Adrenal gland (tissue), 5 donors: ENCODE data around the gene IL32.

Source experiments
- POLR2A ChIP-seq, 2 donors: fragments of 450-650 bp; IDR thresholded peaks; one replicate each; pipeline ENCODE4 v1.6.1; 2017; ENCODE audit warnings: antibody characterized with exemption in 2 of 2, mild to moderate bottlenecking in 2 of 2, moderate library complexity in 1 of 2
- TF ChIP-seq, protein P1 (sequence below), 6 experiments: fragments of 450-650 bp in 4 of 6; fragments of 200-600 bp in 2 of 6; sonication (generic) in 1 of 6; IDR thresholded peaks; 1 replicate in 5 of 6; 2 replicates in 1 of 6; pipeline versions ENCODE4 v1.5.1 to v1.8.0; 2016 to 2021; ENCODE audit warnings: antibody characterized with exemption in 6 of 6, mild to moderate bottlenecking in 2 of 6, moderate library complexity in 1 of 6
- donor health status: DM: no; HTN: no; CAD: no.

GRCh38 chr16:3089717-3090592 lies 24.5 kb downstream of the IL32 start:
- TF ChIP-seq, protein P1, sequence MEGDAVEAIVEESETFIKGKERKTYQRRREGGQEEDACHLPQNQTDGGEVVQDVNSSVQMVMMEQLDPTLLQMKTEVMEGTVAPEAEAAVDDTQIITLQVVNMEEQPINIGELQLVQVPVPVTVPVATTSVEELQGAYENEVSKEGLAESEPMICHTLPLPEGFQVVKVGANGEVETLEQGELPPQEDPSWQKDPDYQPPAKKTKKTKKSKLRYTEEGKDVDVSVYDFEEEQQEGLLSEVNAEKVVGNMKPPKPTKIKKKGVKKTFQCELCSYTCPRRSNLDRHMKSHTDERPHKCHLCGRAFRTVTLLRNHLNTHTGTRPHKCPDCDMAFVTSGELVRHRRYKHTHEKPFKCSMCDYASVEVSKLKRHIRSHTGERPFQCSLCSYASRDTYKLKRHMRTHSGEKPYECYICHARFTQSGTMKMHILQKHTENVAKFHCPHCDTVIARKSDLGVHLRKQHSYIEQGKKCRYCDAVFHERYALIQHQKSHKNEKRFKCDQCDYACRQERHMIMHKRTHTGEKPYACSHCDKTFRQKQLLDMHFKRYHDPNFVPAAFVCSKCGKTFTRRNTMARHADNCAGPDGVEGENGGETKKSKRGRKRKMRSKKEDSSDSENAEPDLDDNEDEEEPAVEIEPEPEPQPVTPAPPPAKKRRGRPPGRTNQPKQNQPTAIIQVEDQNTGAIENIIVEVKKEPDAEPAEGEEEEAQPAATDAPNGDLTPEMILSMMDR (IDR thresholded peaks at IDR 0.05) = no peak
- TF ChIP-seq POLR2A (IDR thresholded peaks at IDR 0.05) = no peak
